Femur (tissue), 1 donor: Measurements from ENCODE around the gene ARHGEF7.
A peak's percentile ranks its signal among the peaks of the same experiment; 100 is the strongest.

ENCODE experiments used
- DNase-seq: peaks from one replicate; pipeline ENCODE4 v3.0.0-alpha.2; 2017

The ARHGEF7 gene

GRCh38 chr13:111111376-111111937 is 3.7 kb upstream of the ARHGEF7 start:
- DNase-seq: no peak

- DNase-seq: no peak
Observed at GRCh38 chr13:111112196-111112595, 2.9 kb upstream of the ARHGEF7 start.

DNA sequence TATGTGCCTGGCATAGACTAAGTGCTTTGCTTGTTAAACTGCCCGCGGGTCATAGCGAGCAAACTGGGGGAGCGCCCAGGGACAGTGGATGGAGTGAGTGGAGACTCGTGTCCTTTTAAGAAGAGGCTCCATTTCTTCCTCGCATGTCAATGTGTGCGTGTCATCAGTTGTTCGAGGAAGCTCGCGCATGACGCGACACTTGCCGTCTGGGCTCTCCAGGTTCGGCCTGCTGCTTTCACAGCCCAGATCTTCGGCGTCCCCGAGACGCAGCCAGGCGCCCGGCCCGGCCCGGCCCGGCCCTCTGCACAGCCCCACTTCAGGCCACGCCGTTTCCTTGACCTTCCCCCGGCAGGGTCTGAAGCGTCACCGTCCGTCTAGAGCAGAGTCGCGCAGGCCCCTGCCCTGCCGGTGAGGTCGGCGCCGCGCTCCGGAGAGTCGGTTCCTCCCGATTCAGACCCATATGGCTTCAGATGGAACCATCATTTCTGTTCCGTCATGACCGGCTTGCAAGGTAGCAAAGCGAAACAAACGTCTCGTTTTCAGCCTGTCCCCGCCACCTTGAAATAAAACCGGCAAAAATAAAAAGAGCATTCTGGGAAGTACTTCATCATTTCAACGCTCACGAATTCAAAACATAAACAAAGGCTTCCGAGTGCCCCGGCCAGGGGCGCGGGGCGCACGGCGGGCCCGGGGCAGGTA is 599 bp upstream of the ARHGEF7 start:
- DNase-seq: peak; percentile 74

DNA sequence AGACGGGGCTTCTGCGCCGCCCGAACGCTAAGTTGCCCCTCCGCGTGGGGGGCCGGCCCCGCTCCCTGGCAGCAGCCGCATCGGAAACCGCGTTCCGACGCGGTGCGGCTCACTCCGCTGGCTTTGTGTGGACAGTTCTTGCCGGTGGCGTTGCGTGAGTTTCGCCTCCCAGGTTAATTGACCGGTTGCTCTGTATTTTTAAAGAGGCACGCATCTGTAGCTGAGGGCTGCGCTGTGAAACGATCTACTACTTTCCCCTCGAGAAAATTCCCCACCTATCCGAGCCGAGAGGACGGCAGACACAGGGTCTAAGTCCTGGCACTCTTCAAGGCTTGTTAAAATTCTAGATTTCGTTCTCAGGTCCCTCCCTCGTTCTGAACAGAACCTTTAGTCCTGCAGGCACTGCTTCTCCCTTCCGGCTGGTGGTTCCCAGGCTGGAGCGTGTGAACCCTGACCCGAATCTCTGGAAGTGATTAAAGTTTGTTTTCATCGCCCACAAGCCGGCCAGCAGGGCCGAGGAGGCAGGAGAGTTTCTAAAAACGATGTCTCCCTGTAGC is 933 bp downstream of the ARHGEF7 start:
- peak; percentile 86 for DNase-seq

- DNase-seq: no peak
Observed at GRCh38 chr13:111116856-111117255, 1.7 kb downstream of the ARHGEF7 start.

DNA sequence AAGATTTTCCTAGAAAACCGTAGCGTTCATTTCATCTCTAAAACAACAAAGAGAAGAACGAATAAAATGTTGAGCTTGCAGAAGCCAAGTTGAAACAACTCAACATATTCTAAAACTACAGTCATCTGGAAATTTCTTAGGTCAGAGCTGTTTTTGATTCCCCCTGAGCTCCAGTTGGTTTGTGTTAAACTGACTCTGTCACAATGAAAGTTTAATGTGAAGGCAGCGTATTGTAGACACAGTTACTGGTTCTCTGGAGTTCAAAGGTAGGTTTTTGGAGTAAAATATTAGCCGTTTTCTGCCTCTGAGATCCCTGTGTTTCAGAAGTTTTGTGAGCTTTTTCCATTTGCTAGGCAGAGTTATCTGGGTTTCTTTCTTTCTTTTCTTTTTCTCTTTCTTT is 2.2 kb downstream of the ARHGEF7 start:
- DNase-seq: no peak

- peak; percentile 63 for DNase-seq
Observed at GRCh38 chr13:111117961-111118360, 2.9 kb downstream of the ARHGEF7 start.

GRCh38 chr13:111118898-111119607 is 3.9 kb downstream of the ARHGEF7 start:
- no peak for DNase-seq

GRCh38 chr13:111119966-111120365 is 4.9 kb downstream of the ARHGEF7 start:
- no peak for DNase-seq

GRCh38 chr13:111120422-111120821 is 5.3 kb downstream of the ARHGEF7 start:
- peak; percentile 42 for DNase-seq

GRCh38 chr13:111120913-111121312 is 5.8 kb downstream of the ARHGEF7 start:
- no peak for DNase-seq

GRCh38 chr13:111121506-111121905 is 6.4 kb downstream of the ARHGEF7 start:
- DNase-seq: no peak

GRCh38 chr13:111122056-111122455 is 6.9 kb downstream of the ARHGEF7 start:
- peak; percentile 86 for DNase-seq

- no peak for DNase-seq
Observed at GRCh38 chr13:111122631-111123030, 7.5 kb downstream of the ARHGEF7 start.

DNA sequence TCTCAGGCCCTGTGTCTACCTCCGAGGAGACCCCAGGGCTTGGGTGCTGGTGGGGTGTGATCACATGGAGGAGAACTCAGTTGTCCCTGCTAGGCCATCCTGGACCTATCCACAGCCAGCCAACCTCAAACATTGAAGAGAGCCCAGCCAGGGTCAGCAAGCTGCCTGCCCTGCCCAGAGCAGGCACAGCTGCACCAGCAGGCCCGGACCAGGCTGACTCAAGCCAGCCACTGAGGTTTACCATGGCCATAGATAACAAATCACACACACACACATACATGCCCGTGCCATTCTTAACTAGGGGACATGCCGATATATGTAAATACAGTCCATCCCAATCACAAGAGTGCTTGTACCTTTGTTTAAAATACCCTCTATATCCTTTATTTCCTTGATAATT is 8.1 kb downstream of the ARHGEF7 start:
- DNase-seq: no peak

GRCh38 chr13:111123649-111124048 is 8.5 kb downstream of the ARHGEF7 start:
- no peak for DNase-seq

DNA sequence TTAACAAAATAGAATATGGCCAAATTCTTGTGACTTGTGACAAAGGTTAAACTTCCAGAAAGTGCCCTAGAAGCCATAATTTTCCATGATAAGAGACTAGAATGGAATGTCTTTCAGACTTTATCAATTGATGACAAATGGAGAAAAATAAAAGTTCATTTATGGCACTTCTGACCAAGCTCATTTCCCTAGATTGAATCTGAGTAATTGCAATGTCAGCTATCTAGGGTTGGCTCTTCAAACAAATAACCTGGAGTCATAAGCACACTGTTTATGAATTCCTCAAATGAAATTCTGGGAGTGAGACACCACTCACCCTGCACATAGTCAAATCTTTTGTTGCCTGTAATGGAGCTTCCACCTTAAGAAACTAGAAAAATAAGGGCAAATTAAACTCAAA is 11.4 kb downstream of the ARHGEF7 start:
- DNase-seq: no peak

DNA sequence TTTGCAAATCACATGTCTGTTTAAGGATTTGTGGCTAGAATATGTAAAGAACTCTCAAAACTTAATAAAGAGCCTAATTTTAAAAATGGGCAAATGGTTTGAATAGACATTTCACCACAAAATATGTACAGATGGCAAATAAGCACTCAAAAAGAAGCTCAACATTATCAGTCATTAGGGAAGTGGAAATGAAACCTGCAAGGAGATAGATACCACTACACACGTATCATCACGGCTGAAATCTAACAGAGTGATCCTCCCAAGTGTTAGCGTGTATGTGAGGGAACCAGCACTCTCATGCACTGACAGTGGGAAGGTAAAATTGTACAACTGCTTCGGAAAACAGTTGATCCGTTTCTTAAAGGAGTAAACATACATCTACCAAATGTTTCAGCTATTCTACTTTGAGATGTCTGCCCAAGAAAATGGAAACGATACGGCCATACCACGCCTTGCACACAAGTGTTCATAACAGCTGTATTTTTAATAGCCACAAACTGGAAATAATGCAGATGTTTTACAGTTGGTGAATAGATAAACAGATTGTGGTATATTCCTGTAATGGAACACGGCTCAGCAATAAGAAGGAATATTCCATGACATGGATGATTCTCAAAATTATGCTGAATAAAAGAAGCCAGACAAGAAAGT is 14.5 kb downstream of the ARHGEF7 start:
- DNase-seq: no peak

- DNase-seq: no peak
Observed at GRCh38 chr13:111130116-111130508, 15.0 kb downstream of the ARHGEF7 start.

GRCh38 chr13:111131048-111131447 is 15.9 kb downstream of the ARHGEF7 start:
- DNase-seq: no peak

DNA sequence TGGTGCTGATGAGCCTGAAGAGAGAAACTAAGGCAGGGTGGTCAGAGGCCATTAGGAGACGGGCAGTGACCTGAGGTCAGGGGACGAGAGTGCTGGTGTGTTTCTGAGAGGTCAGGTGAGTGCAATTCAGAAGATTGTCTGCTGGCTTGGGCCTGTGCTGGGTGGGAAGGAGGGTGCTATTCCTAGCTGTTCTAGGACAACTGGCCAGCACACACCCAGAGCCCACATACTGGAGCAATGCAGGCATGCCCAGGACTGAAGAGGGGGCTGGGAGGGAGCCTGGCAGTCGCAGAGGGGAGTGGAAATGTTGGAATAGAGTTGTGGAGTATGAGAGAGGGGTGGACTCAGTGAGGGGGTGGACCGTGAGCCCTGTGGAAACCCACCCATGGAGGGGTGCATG is 16.5 kb downstream of the ARHGEF7 start:
- DNase-seq: no peak

DNA sequence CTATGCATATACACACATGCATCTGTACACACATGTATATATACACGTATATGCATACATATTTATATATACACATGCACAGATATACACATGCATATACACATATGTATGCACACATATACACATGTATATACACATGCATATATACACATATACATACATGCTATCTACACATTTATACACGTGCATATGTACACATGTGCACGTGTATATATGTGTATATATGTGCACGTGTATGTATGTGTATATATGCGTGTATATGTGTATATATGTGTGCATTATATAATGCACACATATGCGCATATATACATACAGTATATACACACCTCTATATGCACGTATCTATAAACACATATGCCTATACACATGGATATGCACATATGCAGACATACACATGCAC is 17.8 kb downstream of the ARHGEF7 start:
- no peak for DNase-seq

GRCh38 chr13:111139452-111139851 is 24.3 kb downstream of the ARHGEF7 start:
- DNase-seq: no peak
